HG02885 (cell line): ENCODE results near the gene MBD3L5.
A peak's percentile ranks its signal among the peaks of the same experiment; 100 is the strongest.
"Not testable (repeated sequence)": the region's sequence is repeated elsewhere in the genome, so short reads cannot be mapped to it uniquely, and the experiment has no call there.

Experiments
- ATAC-seq: cut with Tn5 transposase; IDR thresholded peaks from one replicate; pipeline ENCODE4 v1.9.1; 2021; ENCODE audit warnings: mild to moderate bottlenecking; ENCODE audit not compliant: unreplicated experiment, poor library complexity

The MBD3L5 gene

GRCh38 chr19:7049021-7049420 is 18.6 kb downstream of the MBD3L5 start, which contains the start of gene MBD3L2:
MBD3L2 (plus strand) TSS chr19:7049321; CDS start chr19:7049374, 53 bp downstream.
- not testable (repeated sequence) for ATAC-seq

GRCh38 chr19:7051421-7051820 is 21.0 kb downstream of the MBD3L5 start:
- not testable (repeated sequence) for ATAC-seq

GRCh38 chr19:7052896-7053295 is 22.5 kb downstream of the MBD3L5 start:
- not testable (repeated sequence) for ATAC-seq

- not testable (repeated sequence) for ATAC-seq
These were observed 24.4 kb downstream of the MBD3L5 start for GRCh38 chr19:7054635-7055368.

GRCh38 chr19:7055679-7056078 is 25.3 kb downstream of the MBD3L5 start:
- not testable (repeated sequence) for ATAC-seq

GRCh38 chr19:7056371-7056770 is 26.0 kb downstream of the MBD3L5 start:
- not testable (repeated sequence) for ATAC-seq

- not testable (repeated sequence) for ATAC-seq
These were observed 28.2 kb downstream of the MBD3L5 start, which contains the start of gene MBD3L3 for GRCh38 chr19:7058576-7058975. MBD3L3 (minus strand) TSS chr19:7058676; CDS start chr19:7058605, 71 bp downstream.

- not testable (repeated sequence) for ATAC-seq
These were observed 29.6 kb downstream of the MBD3L5 start for GRCh38 chr19:7059977-7060376.

GRCh38 chr19:7063339-7063738 is 33.0 kb downstream of the MBD3L5 start:
- ATAC-seq, result no peak

- no peak for ATAC-seq
These were observed 33.5 kb downstream of the MBD3L5 start for GRCh38 chr19:7063764-7064418.

- ATAC-seq, result not testable (repeated sequence)
These were observed 36.7 kb downstream of the MBD3L5 start for GRCh38 chr19:7067122-7067521.

GRCh38 chr19:7067716-7068115 is 37.3 kb downstream of the MBD3L5 start:
- no peak for ATAC-seq

GRCh38 chr19:7068599-7068998 is 38.2 kb downstream of the MBD3L5 start:
- no peak for ATAC-seq

- ATAC-seq, result peak; percentile 94
These were observed 38.9 kb downstream of the MBD3L5 start, which contains the start of gene ZNF557 for GRCh38 chr19:7069042-7069903. ZNF557 (plus strand) TSS chr19:7069703; CDS start chr19:7075075, 5,372 bp downstream.

GRCh38 chr19:7069904-7070226 is 39.5 kb downstream of the MBD3L5 start:
- peak; percentile 21 for ATAC-seq

- no peak for ATAC-seq
These were observed 42.2 kb downstream of the MBD3L5 start for GRCh38 chr19:7072541-7072940.

GRCh38 chr19:7074705-7075282 is 44.4 kb downstream of the MBD3L5 start:
- no peak for ATAC-seq

- ATAC-seq, result no peak
These were observed 45.8 kb downstream of the MBD3L5 start for GRCh38 chr19:7076151-7076550.

- ATAC-seq, result no peak
These were observed 47.6 kb downstream of the MBD3L5 start for GRCh38 chr19:7078008-7078407.
